ENCODE data around the gene BPGM.

BPGM gene

GRCh38 chr7:134623193-134623592 is 23.5 kb upstream of the BPGM start:
- Histone ChIP-seq H3K9ac (ENCODE audit: low read depth, low read length) (no peak overlapping the region), H3K4me1 (ENCODE audit: insufficient read depth, low read length) (no peaks in the 10 kb centered on the region; the same call in 1 of the 2 replicates), H3K9me3 (ENCODE audit: control insufficient read depth, insufficient read depth, low read length) (no peaks in the 10 kb centered on the region), H3K36me3 (ENCODE audit: insufficient read depth, low read length) (no peaks in the 10 kb centered on the region)

- Histone ChIP-seq H3K9ac (ENCODE audit: low read depth, low read length) (no peak overlapping the region), H3K4me1 (ENCODE audit: insufficient read depth, low read length) (no peaks in the 10 kb centered on the region; the same call in 1 of the 2 replicates), H3K36me3 (ENCODE audit: insufficient read depth, low read length) (no peaks in the 10 kb centered on the region), H3K9me3 (ENCODE audit: control insufficient read depth, insufficient read depth, low read length) (no peaks in the 10 kb centered on the region)
Observed at GRCh38 chr7:134625550-134625949, 21.1 kb upstream of the BPGM start.

- H3K9ac ChIP-seq (ENCODE audit: low read depth, low read length), result no peak overlapping the region
- no peaks in the 10 kb centered on the region for H3K9me3 ChIP-seq (ENCODE audit: control insufficient read depth, insufficient read depth, low read length)
- H3K36me3 ChIP-seq (ENCODE audit: insufficient read depth, low read length), result no peaks in the 10 kb centered on the region
- no peaks in the 10 kb centered on the region; the same call in 1 of the 2 replicates for H3K4me1 ChIP-seq (ENCODE audit: insufficient read depth, low read length)
Observed at GRCh38 chr7:134627109-134627774, 19.4 kb upstream of the BPGM start.

DNA sequence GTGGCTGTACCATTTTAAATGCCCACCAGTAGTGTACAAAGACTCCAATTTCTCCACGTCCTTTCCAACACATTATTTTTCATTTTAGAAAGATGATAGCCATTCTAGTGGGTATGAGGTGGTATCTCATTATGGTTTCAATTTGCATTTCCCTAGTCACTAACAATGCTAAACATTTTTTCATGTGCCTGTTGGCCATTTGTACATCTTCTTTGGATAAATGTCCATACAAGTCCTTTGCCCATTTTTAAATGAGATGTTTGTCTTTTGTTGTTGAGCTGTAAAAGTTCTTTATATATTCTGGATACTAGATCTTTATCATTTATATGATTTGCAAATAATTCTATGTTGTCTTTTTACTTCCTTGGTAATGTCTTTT is 18.9 kb upstream of the BPGM start:
- Histone ChIP-seq H3K36me3 (ENCODE audit: insufficient read depth, low read length) (no peaks in the 10 kb centered on the region), H3K4me1 (ENCODE audit: insufficient read depth, low read length) (no peaks in the 10 kb centered on the region; the same call in 1 of the 2 replicates), H3K9ac (ENCODE audit: low read depth, low read length) (no peak overlapping the region), H3K9me3 (ENCODE audit: control insufficient read depth, insufficient read depth, low read length) (no peaks in the 10 kb centered on the region)

GRCh38 chr7:134629445-134629844 is 17.2 kb upstream of the BPGM start:
- H3K9ac ChIP-seq (ENCODE audit: low read depth, low read length), result no peak overlapping the region
- no peaks in the 10 kb centered on the region for H3K36me3 ChIP-seq (ENCODE audit: insufficient read depth, low read length)
- H3K4me1 ChIP-seq (ENCODE audit: insufficient read depth, low read length), result no peaks in the 10 kb centered on the region
- H3K9me3 ChIP-seq (ENCODE audit: control insufficient read depth, insufficient read depth, low read length), result no peaks in the 10 kb centered on the region

DNA sequence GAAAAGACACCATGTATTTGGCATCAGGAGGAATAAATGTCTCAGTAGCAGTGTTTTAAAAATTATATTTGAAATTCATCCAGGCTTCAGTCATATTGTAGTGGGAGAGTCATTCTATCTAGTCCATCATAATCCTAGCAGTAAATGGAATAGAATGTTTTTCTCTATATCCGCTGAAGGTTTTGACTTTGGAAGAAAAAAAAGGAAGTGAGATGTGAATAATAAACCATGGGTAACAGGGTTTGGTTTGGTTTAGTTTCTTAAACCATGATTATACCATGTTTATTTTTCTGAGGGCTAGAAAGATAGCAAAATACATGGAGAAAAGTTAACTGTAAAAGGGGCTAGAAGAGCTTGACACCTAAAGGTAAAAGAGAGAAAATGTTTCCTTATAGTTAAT is 16.4 kb upstream of the BPGM start:
- Histone ChIP-seq H3K9ac (ENCODE audit: low read depth, low read length) (no peak overlapping the region), H3K9me3 (ENCODE audit: control insufficient read depth, insufficient read depth, low read length) (no peaks in the 10 kb centered on the region), H3K4me1 (ENCODE audit: insufficient read depth, low read length) (no peaks in the 10 kb centered on the region), H3K36me3 (ENCODE audit: insufficient read depth, low read length) (no peaks in the 10 kb centered on the region)

GRCh38 chr7:134630893-134631292 is 15.8 kb upstream of the BPGM start:
- Histone ChIP-seq H3K9me3 (ENCODE audit: control insufficient read depth, insufficient read depth, low read length) (no peaks in the 10 kb centered on the region), H3K4me1 (ENCODE audit: insufficient read depth, low read length) (no peaks in the 10 kb centered on the region), H3K9ac (ENCODE audit: low read depth, low read length) (no peak overlapping the region)

GRCh38 chr7:134632052-134632451 is 14.6 kb upstream of the BPGM start:
- Histone ChIP-seq H3K9me3 (ENCODE audit: control insufficient read depth, insufficient read depth, low read length) (no peaks in the 10 kb centered on the region), H3K9ac (ENCODE audit: low read depth, low read length) (no peak overlapping the region), H3K36me3 (ENCODE audit: insufficient read depth, low read length) (no peaks in the 10 kb centered on the region), H3K4me1 (ENCODE audit: insufficient read depth, low read length) (no peaks in the 10 kb centered on the region)

More at GRCh38 chr7:134630893-134631292, 15.8 kb upstream of the BPGM start:
- H3K36me3 ChIP-seq (ENCODE audit: insufficient read depth, low read length), result no peaks in the 10 kb centered on the region

GRCh38 chr7:134632937-134633540 is 13.6 kb upstream of the BPGM start:
- H3K9ac ChIP-seq (ENCODE audit: low read depth, low read length), result no peak overlapping the region
- H3K9me3 ChIP-seq (ENCODE audit: control insufficient read depth, insufficient read depth, low read length), result no peaks in the 10 kb centered on the region
- no peaks in the 10 kb centered on the region for H3K4me1 ChIP-seq (ENCODE audit: insufficient read depth, low read length)
- H3K36me3 ChIP-seq (ENCODE audit: insufficient read depth, low read length), result no peaks in the 10 kb centered on the region

- H3K36me3 ChIP-seq (ENCODE audit: insufficient read depth, low read length), result no peaks in the 10 kb centered on the region
- H3K9ac ChIP-seq (ENCODE audit: low read depth, low read length), result no peak overlapping the region
- H3K9me3 ChIP-seq (ENCODE audit: control insufficient read depth, insufficient read depth, low read length), result no peaks in the 10 kb centered on the region
- H3K4me1 ChIP-seq (ENCODE audit: insufficient read depth, low read length), result no peaks in the 10 kb centered on the region
Observed at GRCh38 chr7:134636008-134636449, 10.6 kb upstream of the BPGM start.

- H3K36me3 ChIP-seq (ENCODE audit: insufficient read depth, low read length), result no peaks in the 10 kb centered on the region
- H3K9me3 ChIP-seq (ENCODE audit: control insufficient read depth, insufficient read depth, low read length), result no peaks in the 10 kb centered on the region
- H3K9ac ChIP-seq (ENCODE audit: low read depth, low read length), result no peak overlapping the region
- no peaks in the 10 kb centered on the region for H3K4me1 ChIP-seq (ENCODE audit: insufficient read depth, low read length)
Observed at GRCh38 chr7:134637441-134637840, 9.2 kb upstream of the BPGM start.

DNA sequence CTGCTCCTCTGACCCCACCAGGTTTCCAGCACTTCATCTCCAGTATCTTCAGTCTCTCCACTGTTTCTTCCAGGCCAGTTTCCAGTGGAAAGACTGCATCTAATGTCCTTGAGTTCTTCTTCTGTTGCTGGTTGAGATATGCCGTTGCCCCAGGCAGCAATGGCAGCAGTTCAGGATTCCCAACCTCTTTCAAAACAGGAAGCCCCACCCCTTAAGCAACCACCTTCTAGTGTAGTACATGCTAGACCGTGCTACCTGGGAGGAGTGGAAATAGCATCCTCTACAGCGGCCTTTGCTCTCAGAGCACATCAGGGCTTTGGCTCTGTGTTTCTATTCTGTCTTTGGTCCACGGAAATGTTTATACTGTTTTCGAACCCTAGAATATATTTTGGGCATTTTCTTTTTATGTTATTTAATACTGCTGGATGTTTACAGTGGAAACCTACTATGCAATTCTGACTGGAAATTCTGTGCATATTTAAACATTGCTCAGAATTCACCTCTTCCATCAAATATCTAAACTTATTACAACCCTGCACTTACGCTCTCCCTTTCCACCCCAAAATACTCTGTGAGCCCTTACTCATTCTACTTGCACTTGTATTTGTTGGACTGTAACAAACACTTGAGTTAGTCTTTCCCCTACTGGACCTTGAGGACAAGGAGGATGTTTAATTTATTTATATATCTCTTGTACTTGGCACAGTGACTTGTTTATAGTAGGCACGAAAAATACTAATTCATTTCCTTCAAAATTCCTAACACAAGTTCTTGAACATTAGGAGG is 8.5 kb upstream of the BPGM start:
- no peaks in the 10 kb centered on the region for H3K4me1 ChIP-seq (ENCODE audit: insufficient read depth, low read length)
- H3K9ac ChIP-seq (ENCODE audit: low read depth, low read length), result no peak overlapping the region
- H3K9me3 ChIP-seq (ENCODE audit: control insufficient read depth, insufficient read depth, low read length), result no peaks in the 10 kb centered on the region
- no peaks in the 10 kb centered on the region for H3K36me3 ChIP-seq (ENCODE audit: insufficient read depth, low read length)

DNA sequence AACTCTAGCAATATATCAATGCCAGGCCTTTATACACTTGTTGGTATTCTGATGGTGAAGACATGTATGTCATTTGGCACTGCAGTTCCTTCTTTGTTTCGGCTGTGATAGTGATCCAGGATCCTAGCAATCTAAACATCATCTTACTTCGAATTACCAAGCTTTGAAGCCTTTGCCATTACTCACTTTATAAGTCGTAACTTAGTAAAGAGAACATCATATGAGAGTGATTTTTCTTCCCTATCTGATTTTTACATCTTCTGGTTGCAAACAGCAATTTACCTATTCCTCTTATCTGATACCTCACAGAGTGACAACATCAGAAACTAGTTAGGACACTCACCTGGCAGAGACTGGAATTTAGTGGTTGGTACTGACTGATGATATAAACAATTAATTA is 7.6 kb upstream of the BPGM start:
- no peaks in the 10 kb centered on the region for H3K9me3 ChIP-seq (ENCODE audit: control insufficient read depth, insufficient read depth, low read length)
- no peak overlapping the region for H3K9ac ChIP-seq (ENCODE audit: low read depth, low read length)
- no peaks in the 10 kb centered on the region for H3K36me3 ChIP-seq (ENCODE audit: insufficient read depth, low read length)
- H3K4me1 ChIP-seq (ENCODE audit: insufficient read depth, low read length), result no peaks in the 10 kb centered on the region

DNA sequence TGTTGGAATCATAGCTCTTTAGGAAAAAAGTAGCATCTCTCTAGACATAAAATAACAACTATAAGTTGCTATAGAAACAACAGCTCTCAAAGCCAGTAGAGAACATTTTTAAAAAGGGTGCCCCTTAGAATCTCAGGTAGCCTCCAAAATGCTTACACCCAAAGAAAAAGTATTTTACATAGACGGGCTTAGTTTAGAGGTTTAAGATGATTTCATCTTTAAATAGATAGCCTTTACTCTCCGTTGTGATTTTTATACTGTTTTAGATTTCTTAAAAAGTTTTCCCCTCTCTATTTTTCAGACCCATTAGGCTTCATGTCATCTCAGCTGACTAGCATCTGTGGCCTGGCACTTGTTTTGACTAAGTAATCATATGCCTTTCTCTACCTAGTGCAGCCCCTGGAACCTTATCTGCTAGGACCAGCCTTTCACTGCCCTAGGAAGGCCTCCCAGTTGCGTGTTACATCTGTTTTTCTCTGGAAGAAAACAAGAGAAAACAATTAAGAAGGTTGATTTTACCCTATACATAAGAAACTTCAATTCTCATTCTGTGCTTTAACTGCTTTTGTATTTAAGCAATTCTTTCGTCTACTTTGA is 6.9 kb upstream of the BPGM start:
- Histone ChIP-seq H3K9ac (ENCODE audit: low read depth, low read length) (no peak overlapping the region), H3K36me3 (ENCODE audit: insufficient read depth, low read length) (no peaks in the 10 kb centered on the region), H3K9me3 (ENCODE audit: control insufficient read depth, insufficient read depth, low read length) (no peaks in the 10 kb centered on the region), H3K4me1 (ENCODE audit: insufficient read depth, low read length) (no peaks in the 10 kb centered on the region)

Measured in ES-I3 (cell line).